Upper lobe of right lung (tissue), 1 donor: ENCODE data around the gene SORBS2. TPM values are rescaled to one million over a fixed set of nuclear protein-coding genes. Genes with fewer than 3 reads are reported as not detected.

Experiments used
- ATAC-seq: fragments of 200-7000 bp; cut with Tn5 transposase; one replicate; pipeline ENCODE4 v1.9.1; 2020; ENCODE audit warnings: mild to moderate bottlenecking, moderate library complexity
- DNase-seq: peaks from one replicate; pipeline ENCODE4 v3.0.0-alpha.2; 2020
- H3K27ac ChIP-seq: fragments of 200-600 bp; one replicate; pipeline ENCODE4 v1.8.0; 2022
- H3K27me3 ChIP-seq: fragments of 200-600 bp; one replicate; pipeline ENCODE4 v1.8.0; 2022; ENCODE audit warnings: mild to moderate bottlenecking
- H3K36me3 ChIP-seq: fragments of 200-600 bp; one replicate; pipeline ENCODE4 v1.8.0; 2022
- H3K4me1 ChIP-seq: fragments of 200-600 bp; one replicate; pipeline ENCODE4 v1.8.0; 2022
- H3K4me3 ChIP-seq: fragments of 200-600 bp; one replicate; pipeline ENCODE4 v1.8.0; 2022; ENCODE audit warnings: mild to moderate bottlenecking
- H3K9me3 ChIP-seq: fragments of 200-600 bp; one replicate; pipeline ENCODE4 v1.8.0; 2022
- CTCF ChIP-seq: fragments of 200-600 bp; IDR thresholded peaks from one replicate; pipeline ENCODE4 v1.8.0; 2022; ENCODE audit warnings: antibody characterized with exemption
- intact Hi-C: fragments of 100-400 bp; cut with DNase I; formaldehyde crosslinking; loops from one replicate; pipeline ENCODE4 v1.11.0; 2022
- total RNA-seq: library from RNA; stranded (reverse); fragmentation: NEBNext Ultra II Directional; extraction: Animal tissue kit (Norgen Biotek cat#: 25700); gene quantifications from one replicate; pipeline ENCODE4 v1.2.1, GENCODE V29; 2021
- donor health status: DM: no; HTN: yes; CAD: no; lungs with severe emphysema.

Gene SORBS2
- total RNA-seq, 1 donor from 2014 or later: 44.9 TPM

- TF ChIP-seq CTCF: no peak
- intact Hi-C loops: no loop called here
- ATAC-seq (no peak), DNase-seq (no peak)
- Histone ChIP-seq H3K36me3 (no peaks in the 10 kb centered on the region), H3K27me3 (no peaks in the 10 kb centered on the region), H3K4me1 (no peaks in the 10 kb centered on the region), H3K4me3 (no peak overlapping the region), H3K9me3 (no peaks in the 10 kb centered on the region), H3K27ac (no peak overlapping the region)
Measured at GRCh38 chr4:185683222-185683621, 128.8 kb downstream of the SORBS2 start.

GRCh38 chr4:185682236-185682635 lies 129.8 kb downstream of the SORBS2 start:
- H3K27me3 ChIP-seq: no peaks in the 10 kb centered on the region
- DNase-seq (no peak), ATAC-seq (no peak)
- H3K9me3 ChIP-seq: no peaks in the 10 kb centered on the region
- intact Hi-C loops: no loop called here
- H3K27ac ChIP-seq: no peak overlapping the region
- TF ChIP-seq CTCF: no peak
- H3K4me1 ChIP-seq: no peaks in the 10 kb centered on the region
- H3K4me3 ChIP-seq: no peak overlapping the region
- no peaks in the 10 kb centered on the region for H3K36me3 ChIP-seq

GRCh38 chr4:185681604-185682003 lies 130.4 kb downstream of the SORBS2 start:
- DNase-seq (no peak), ATAC-seq (no peak)
- Histone ChIP-seq H3K36me3 (no peaks in the 10 kb centered on the region), H3K4me1 (no peaks in the 10 kb centered on the region), H3K27ac (no peak overlapping the region), H3K27me3 (no peaks in the 10 kb centered on the region), H3K9me3 (no peaks in the 10 kb centered on the region), H3K4me3 (no peak overlapping the region)
- TF ChIP-seq CTCF: no peak
- intact Hi-C loops: no loop called here

- Histone ChIP-seq H3K4me1 (no peaks in the 10 kb centered on the region), H3K36me3 (no peaks in the 10 kb centered on the region), H3K9me3 (no peaks in the 10 kb centered on the region), H3K27me3 (no peaks in the 10 kb centered on the region), H3K27ac (no peak overlapping the region), H3K4me3 (no peak overlapping the region)
- no peak for TF ChIP-seq CTCF
- intact Hi-C loops: no loop called here
- ATAC-seq (no peak), DNase-seq (no peak)
Measured at GRCh38 chr4:185680617-185681016, 131.4 kb downstream of the SORBS2 start.

- no peaks in the 10 kb centered on the region for H3K36me3 ChIP-seq
- DNase-seq (no peak), ATAC-seq (no peak)
- no peaks in the 10 kb centered on the region for H3K9me3 ChIP-seq
- no peaks in the 10 kb centered on the region for H3K4me1 ChIP-seq
- H3K27me3 ChIP-seq: no peaks in the 10 kb centered on the region
- intact Hi-C loops: no loop called here
- TF ChIP-seq CTCF: no peak
- no peak overlapping the region for H3K27ac ChIP-seq
- H3K4me3 ChIP-seq: no peak overlapping the region
Measured at GRCh38 chr4:185679523-185679922, 132.5 kb downstream of the SORBS2 start.

GRCh38 chr4:185677637-185678314 lies 134.2 kb downstream of the SORBS2 start:
- intact Hi-C loops: no loop called here
- no peak for TF ChIP-seq CTCF
- H3K27me3 ChIP-seq: no peaks in the 10 kb centered on the region
- ATAC-seq (no peak), DNase-seq (no peak)
- no peaks in the 10 kb centered on the region for H3K9me3 ChIP-seq
- no peak overlapping the region for H3K27ac ChIP-seq
- no peaks in the 10 kb centered on the region for H3K36me3 ChIP-seq
- H3K4me3 ChIP-seq: no peak overlapping the region
- no peaks in the 10 kb centered on the region for H3K4me1 ChIP-seq
